ENCODE measurements around the gene S100A5. TPM values are rescaled to one million over a fixed set of nuclear protein-coding genes. Genes with fewer than 3 reads are reported as not detected.
A peak's percentile ranks its signal among the peaks of the same experiment; 100 is the strongest.

Gene S100A5
- total RNA-seq, 1 donor from 2014 or later: not detected

DNA sequence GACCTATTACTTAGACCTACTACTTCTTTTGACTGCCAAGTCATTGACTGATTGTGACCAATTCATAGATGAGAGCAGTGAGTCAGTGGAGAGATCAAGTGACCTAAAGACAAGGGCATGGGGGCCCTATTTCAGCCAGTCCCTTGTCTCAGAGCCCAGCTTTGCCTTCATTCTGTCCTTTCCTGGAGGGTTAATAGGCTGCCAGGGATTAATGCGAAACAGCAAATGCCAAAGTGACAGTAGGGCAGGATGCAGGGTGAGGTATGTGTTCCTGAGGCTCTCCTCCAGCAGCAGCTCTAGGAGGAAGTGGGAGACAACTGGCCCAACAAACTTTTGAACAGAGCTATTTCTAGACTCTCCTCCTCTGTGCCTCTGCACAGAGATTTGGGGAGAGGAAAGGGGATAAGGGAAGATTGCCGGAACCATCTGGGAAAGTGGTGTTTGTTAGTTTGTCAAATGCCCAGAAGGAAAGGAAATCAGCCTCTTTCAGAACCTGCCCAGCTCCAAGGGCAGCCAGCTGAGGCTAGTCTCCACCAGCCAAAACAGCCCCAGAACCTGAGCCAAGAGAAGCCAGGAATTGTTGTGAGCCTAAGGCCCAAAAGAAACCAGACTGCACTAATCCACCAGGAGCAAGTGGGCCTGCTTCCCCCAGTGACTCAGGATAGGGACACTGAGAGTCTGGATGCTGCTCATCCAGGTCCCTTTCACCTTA lies 13.3 kb upstream of the S100A5 start:
- peaks cover 34% of the 10 kb centered on the region for H3K4me1 Mint-ChIP-seq (ENCODE audit: unreplicated experiment)
- H3K4me3 Mint-ChIP-seq (ENCODE audit: unreplicated experiment): no peak overlapping the region
- H3K27ac Mint-ChIP-seq (ENCODE audit: unreplicated experiment): peak overlapping the region; percentile 80
- peaks cover 10% of the 10 kb centered on the region for H3K27me3 Mint-ChIP-seq (ENCODE audit: unreplicated experiment)
- DNase-seq (ENCODE audit: low spot score): no peak
- TF ChIP-seq, protein P1, sequence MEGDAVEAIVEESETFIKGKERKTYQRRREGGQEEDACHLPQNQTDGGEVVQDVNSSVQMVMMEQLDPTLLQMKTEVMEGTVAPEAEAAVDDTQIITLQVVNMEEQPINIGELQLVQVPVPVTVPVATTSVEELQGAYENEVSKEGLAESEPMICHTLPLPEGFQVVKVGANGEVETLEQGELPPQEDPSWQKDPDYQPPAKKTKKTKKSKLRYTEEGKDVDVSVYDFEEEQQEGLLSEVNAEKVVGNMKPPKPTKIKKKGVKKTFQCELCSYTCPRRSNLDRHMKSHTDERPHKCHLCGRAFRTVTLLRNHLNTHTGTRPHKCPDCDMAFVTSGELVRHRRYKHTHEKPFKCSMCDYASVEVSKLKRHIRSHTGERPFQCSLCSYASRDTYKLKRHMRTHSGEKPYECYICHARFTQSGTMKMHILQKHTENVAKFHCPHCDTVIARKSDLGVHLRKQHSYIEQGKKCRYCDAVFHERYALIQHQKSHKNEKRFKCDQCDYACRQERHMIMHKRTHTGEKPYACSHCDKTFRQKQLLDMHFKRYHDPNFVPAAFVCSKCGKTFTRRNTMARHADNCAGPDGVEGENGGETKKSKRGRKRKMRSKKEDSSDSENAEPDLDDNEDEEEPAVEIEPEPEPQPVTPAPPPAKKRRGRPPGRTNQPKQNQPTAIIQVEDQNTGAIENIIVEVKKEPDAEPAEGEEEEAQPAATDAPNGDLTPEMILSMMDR (IDR thresholded peaks at IDR 0.05; ENCODE audit: unreplicated experiment): no peak
- no peaks in the 10 kb centered on the region for H3K9me3 Mint-ChIP-seq (ENCODE audit: unreplicated experiment)
- no peaks in the 10 kb centered on the region for H3K36me3 Mint-ChIP-seq (ENCODE audit: low read depth, unreplicated experiment)

DNA sequence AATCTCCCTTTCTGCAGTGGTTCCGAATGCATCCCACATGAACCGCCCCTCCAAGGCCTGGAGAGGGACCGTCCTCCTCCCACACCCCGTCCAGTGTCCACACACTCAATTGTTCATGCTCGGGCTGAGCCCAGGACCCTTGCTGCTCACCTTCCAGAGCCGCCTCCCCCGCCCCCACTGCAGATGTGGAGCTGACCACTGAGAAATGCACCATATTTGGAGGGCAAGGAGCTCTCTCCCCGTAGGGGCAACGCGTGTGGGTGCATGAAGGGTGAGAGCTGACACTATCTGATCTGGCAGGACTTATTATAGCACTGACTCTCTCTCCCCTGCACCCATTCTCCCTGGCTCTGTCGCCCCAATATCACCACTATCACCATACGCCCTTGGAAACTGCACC lies 12.4 kb upstream of the S100A5 start:
- H3K4me3 Mint-ChIP-seq (ENCODE audit: unreplicated experiment): no peak overlapping the region
- H3K4me1 Mint-ChIP-seq (ENCODE audit: unreplicated experiment): peaks cover 34% of the 10 kb centered on the region
- DNase-seq (ENCODE audit: low spot score): no peak
- TF ChIP-seq, protein P1 (IDR thresholded peaks at IDR 0.05; ENCODE audit: unreplicated experiment): no peak
- no peaks in the 10 kb centered on the region for H3K9me3 Mint-ChIP-seq (ENCODE audit: unreplicated experiment)
- H3K36me3 Mint-ChIP-seq (ENCODE audit: low read depth, unreplicated experiment): no peaks in the 10 kb centered on the region
- peaks cover 10% of the 10 kb centered on the region for H3K27me3 Mint-ChIP-seq (ENCODE audit: unreplicated experiment)
- H3K27ac Mint-ChIP-seq (ENCODE audit: unreplicated experiment): no peak overlapping the region

DNA sequence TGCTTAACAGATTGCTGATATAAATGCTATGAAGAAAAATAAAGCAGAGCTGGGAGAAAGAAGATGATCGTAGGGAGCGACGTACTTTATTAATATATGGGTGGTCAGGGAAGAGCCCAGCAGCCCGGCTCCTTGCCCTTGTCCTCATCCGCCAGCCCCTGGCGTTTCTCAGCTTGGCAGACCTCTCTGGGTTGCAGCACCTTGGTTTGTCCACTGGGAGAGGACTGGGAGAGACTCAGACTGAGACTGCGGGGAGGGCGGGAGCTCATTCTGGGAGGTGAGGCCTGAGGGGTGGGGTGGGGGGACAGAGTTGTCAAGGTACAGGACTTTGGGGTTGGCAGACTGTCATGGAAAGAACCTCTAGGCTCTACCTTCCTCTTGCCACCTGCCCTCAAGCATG lies 11.6 kb upstream of the S100A5 start:
- no peaks in the 10 kb centered on the region for H3K36me3 Mint-ChIP-seq (ENCODE audit: low read depth, unreplicated experiment)
- no peak overlapping the region for H3K4me3 Mint-ChIP-seq (ENCODE audit: unreplicated experiment)
- H3K4me1 Mint-ChIP-seq (ENCODE audit: unreplicated experiment): peaks cover 34% of the 10 kb centered on the region
- no peak overlapping the region for H3K27ac Mint-ChIP-seq (ENCODE audit: unreplicated experiment)
- TF ChIP-seq, protein P1 (IDR thresholded peaks at IDR 0.05; ENCODE audit: unreplicated experiment): no peak
- H3K9me3 Mint-ChIP-seq (ENCODE audit: unreplicated experiment): no peaks in the 10 kb centered on the region
- H3K27me3 Mint-ChIP-seq (ENCODE audit: unreplicated experiment): peaks cover 10% of the 10 kb centered on the region
- DNase-seq (ENCODE audit: low spot score): no peak

DNA sequence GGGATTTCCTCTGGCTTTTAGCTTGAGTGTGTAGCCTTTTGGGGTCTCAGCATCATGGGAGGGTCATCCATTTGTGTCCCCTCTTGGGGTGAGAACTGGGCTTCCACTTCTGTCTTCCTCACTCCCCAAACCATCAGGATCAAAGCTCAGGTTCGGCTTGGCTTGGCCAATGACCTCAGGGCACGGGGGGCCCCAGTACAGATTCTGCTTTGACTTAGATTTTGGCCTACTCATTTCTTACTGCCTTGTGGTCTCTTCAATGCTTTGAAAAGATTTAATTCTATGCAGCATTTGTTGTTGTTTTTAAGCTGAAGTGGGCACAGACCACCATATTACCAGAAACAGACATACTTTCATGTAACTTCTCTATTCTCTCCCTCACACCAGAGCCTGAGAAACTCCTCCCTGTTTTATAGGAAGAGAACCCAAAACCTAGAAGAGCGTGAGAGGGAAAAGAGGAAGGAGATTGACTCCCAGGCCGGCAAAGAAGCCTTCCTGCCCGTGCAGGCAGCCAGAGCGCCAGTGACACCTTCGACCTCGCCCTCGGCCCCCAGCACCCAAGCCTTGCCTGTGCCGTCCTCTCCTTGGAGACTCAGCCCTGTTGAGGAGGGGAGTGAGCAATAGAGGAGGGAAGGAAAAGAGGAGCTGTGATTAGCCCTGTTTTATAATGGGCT lies 10.2 kb upstream of the S100A5 start:
- peaks cover 34% of the 10 kb centered on the region for H3K4me1 Mint-ChIP-seq (ENCODE audit: unreplicated experiment)

More for the DNA sequence above, 10.2 kb upstream of the S100A5 start:
- Mint-ChIP-seq H3K4me3 (ENCODE audit: unreplicated experiment) (no peak overlapping the region), H3K9me3 (ENCODE audit: unreplicated experiment) (no peaks in the 10 kb centered on the region), H3K27ac (ENCODE audit: unreplicated experiment) (no peak overlapping the region), H3K36me3 (ENCODE audit: low read depth, unreplicated experiment) (peaks cover 4% of the 10 kb centered on the region), H3K27me3 (ENCODE audit: unreplicated experiment) (peaks cover 13% of the 10 kb centered on the region)
- TF ChIP-seq, protein P1 (IDR thresholded peaks at IDR 0.05; ENCODE audit: unreplicated experiment): no peak
- no peak for DNase-seq (ENCODE audit: low spot score)

All from endothelial cell (in vitro differentiated cells).